Esophagus squamous epithelium (tissue), 4 donors: ENCODE data around the gene TPST1.

ENCODE experiments used
- CTCF ChIP-seq, 6 experiments: fragments of 450-650 bp in 4 of 6; fragments of 200-600 bp in 2 of 6; sonication (generic) in 2 of 6; IDR thresholded peaks; one replicate each; pipeline ENCODE4 v1.5.1; 2016 to 2019; ENCODE audit warnings: antibody characterized with exemption in 6 of 6, mild to moderate bottlenecking in 4 of 6, moderate library complexity in 4 of 6
- POLR2A ChIP-seq, 4 donors: fragments of 450-650 bp; IDR thresholded peaks; one replicate each; pipeline ENCODE4 v1.6.1; 2017; ENCODE audit warnings: antibody characterized with exemption in 4 of 4, mild to moderate bottlenecking in 4 of 4, moderate library complexity in 3 of 4

- TF ChIP-seq CTCF (IDR thresholded peaks at IDR 0.05) (no peak), POLR2A (IDR thresholded peaks at IDR 0.05) (no peak)
Measured at GRCh38 chr7:66371096-66371824, 166.1 kb downstream of the TPST1 start.
